ENCODE data around the gene CSNK1E. TPM values are rescaled to one million over a fixed set of nuclear protein-coding genes. Genes with fewer than 3 reads are reported as not detected.

CSNK1E gene
- total and polyA plus RNA-seq, 2 of the 4 experiments (the other 2 are of a cell fraction) = 116 to 276 TPM

DNA sequence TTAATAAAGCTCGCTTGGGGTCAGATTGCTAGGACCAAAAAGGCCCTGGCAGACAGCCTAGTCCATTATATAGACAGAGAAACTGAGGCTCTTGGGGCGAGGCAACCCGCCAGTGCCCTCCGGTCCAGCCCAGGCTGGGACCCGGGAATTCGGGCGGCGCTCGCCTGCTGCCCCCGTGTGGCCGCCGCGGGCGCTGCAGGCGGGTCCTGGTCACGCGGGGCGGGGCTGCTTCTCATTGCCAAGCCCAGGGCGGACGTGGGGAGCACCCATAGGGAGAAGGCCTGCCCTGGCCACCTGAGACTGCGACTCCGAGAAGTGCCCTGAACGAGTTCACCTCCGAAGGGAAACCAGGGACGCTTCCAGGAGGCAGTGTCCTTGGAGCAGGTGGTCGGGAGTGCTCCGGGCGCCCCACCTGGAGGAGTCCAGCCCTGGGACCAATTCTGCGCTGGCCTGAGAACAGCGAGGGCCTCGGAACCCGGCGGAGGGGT, 36.0 kb upstream of the CSNK1E start:
- H2BK20ac ChIP-seq (ENCODE audit: low read depth, low read length) = no peak overlapping the region
- dilution Hi-C loops (cut with HindIII; ENCODE audit: low sequenced_read_pairs, unreplicated experiment) = no loop called here
- no peaks in the 10 kb centered on the region for H3K4me1 ChIP-seq (ENCODE audit: control insufficient read depth, insufficient read depth, low read length)
- H3K4ac ChIP-seq (ENCODE audit: low read depth, low read length) = no peak overlapping the region
- no peak overlapping the region for H2BK120ac ChIP-seq (ENCODE audit: low read depth, low read length)
- H3K18ac ChIP-seq (ENCODE audit: low read depth, low read length) = no peak overlapping the region
- H4K8ac ChIP-seq (ENCODE audit: low read depth in 2 of 2, low read length in 2 of 2) = no peak overlapping the region
- ChIA-PET CTCF (no interaction called here), POLR2A (ENCODE audit: unreplicated experiment) (no interaction called here)
- no TSS peak for BruUV-seq (replicated peaks)
- H3K4me3 ChIP-seq (ENCODE audit: insufficient read depth, low read depth, low read length) = no peak overlapping the region
- peaks cover 4% of the 10 kb centered on the region; the same call in 1 of the 2 replicates for H3K36me3 ChIP-seq (ENCODE audit: control insufficient read depth, insufficient read depth, low read length)
- H3K56ac ChIP-seq (ENCODE audit: extremely low read depth, insufficient read depth, low read length) = no peak overlapping the region
- H4K20me1 ChIP-seq (ENCODE audit: insufficient read depth, low read length) = peaks cover 3% of the 10 kb centered on the region; the same call in 1 of the 2 replicates
- H2AK5ac ChIP-seq (ENCODE audit: low read depth, low read length) = no peak overlapping the region
- in situ Hi-C loops (cut with MboI; ENCODE audit: low sequenced_read_pairs) = loop anchor here (5.0 kb wide), 1 partner anchor 296 kb away; the partner anchor contains the start of gene PICK1
- H2AFZ ChIP-seq (replicated peaks; ENCODE audit: low read length, poor library complexity) = peak overlapping the region; percentile 34
- H3K23ac ChIP-seq (ENCODE audit: low read depth, low read length) = no peak overlapping the region
- TF ChIP-seq, protein P1, sequence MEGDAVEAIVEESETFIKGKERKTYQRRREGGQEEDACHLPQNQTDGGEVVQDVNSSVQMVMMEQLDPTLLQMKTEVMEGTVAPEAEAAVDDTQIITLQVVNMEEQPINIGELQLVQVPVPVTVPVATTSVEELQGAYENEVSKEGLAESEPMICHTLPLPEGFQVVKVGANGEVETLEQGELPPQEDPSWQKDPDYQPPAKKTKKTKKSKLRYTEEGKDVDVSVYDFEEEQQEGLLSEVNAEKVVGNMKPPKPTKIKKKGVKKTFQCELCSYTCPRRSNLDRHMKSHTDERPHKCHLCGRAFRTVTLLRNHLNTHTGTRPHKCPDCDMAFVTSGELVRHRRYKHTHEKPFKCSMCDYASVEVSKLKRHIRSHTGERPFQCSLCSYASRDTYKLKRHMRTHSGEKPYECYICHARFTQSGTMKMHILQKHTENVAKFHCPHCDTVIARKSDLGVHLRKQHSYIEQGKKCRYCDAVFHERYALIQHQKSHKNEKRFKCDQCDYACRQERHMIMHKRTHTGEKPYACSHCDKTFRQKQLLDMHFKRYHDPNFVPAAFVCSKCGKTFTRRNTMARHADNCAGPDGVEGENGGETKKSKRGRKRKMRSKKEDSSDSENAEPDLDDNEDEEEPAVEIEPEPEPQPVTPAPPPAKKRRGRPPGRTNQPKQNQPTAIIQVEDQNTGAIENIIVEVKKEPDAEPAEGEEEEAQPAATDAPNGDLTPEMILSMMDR (conservative IDR thresholded peaks at IDR 0.05; ENCODE audit: low read depth, low read length) = peak; percentile 96
- TF ChIP-seq BHLHE40 (IDR thresholded peaks at IDR 0.05; ENCODE audit: low read depth, low read length) (no peak), MAFK (IDR thresholded peaks at IDR 0.05; ENCODE audit: low read depth, low read length) (no peak), POLR2A (IDR thresholded peaks at IDR 0.05; ENCODE audit: low read depth, low read length) (no peak), MAZ (IDR thresholded peaks at IDR 0.05; ENCODE audit: borderline replicate concordance, low read depth, low read length) (peak; percentile 90; the same call in 1 of the 2 replicates), SMC3 (IDR thresholded peaks at IDR 0.05; ENCODE audit: low read depth, low read length) (peak; percentile 88), USF2 (IDR thresholded peaks at IDR 0.05; ENCODE audit: low read depth, low read length) (peak; percentile 59; the same call in 1 of the 2 replicates), FOS (IDR thresholded peaks at IDR 0.05; ENCODE audit: low read depth, low read length) (no peak), RCOR1 (IDR thresholded peaks at IDR 0.05; ENCODE audit: insufficient replicate concordance, low read length) (no peak), CHD1 (IDR thresholded peaks at IDR 0.05; ENCODE audit: low read depth, low read length) (no peak), NFE2L2 (IDR thresholded peaks at IDR 0.05; ENCODE audit: low read depth, low read length) (no peak), MXI1 (IDR thresholded peaks at IDR 0.05; ENCODE audit: borderline replicate concordance, low read depth, low read length) (no peak), RFX5 (IDR thresholded peaks at IDR 0.05; ENCODE audit: low read depth, low read length) (no peak), CEBPB (IDR thresholded peaks at IDR 0.05; ENCODE audit: low read depth, low read length) (no peak), RAD21 (IDR thresholded peaks at IDR 0.05; ENCODE audit: low read length) (peak; percentile 95)
- TF ChIP-seq, protein P2, sequence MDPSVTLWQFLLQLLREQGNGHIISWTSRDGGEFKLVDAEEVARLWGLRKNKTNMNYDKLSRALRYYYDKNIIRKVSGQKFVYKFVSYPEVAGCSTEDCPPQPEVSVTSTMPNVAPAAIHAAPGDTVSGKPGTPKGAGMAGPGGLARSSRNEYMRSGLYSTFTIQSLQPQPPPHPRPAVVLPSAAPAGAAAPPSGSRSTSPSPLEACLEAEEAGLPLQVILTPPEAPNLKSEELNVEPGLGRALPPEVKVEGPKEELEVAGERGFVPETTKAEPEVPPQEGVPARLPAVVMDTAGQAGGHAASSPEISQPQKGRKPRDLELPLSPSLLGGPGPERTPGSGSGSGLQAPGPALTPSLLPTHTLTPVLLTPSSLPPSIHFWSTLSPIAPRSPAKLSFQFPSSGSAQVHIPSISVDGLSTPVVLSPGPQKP (IDR thresholded peaks at IDR 0.05; ENCODE audit: borderline replicate concordance, low read depth, low read length) = no peak
- peaks cover 0 to 5% of the 10 kb centered on the region in 2 experiments; a peak in 1 of 4 replicates for H3K79me1 ChIP-seq (ENCODE audit: low read depth in 1 of 2, low read length in 2 of 2)
- intact Hi-C loops (cut with micrococcal nuclease) = loop anchor here (1.0 to 5.0 kb wide), 4 partner anchors 219 to 301 kb away; partner anchors contain the start of gene DMC1
- DNase-seq (peak; percentile 27), ATAC-seq (ENCODE audit: low read depth) (peak; percentile 97)
- no peak overlapping the region for H3K27ac ChIP-seq (ENCODE audit: insufficient read depth, low read length)
- peaks cover 6% of the 10 kb centered on the region; the same call in 1 of the 2 replicates for H3K9me1 ChIP-seq (ENCODE audit: insufficient read depth, low read length)
- no peak overlapping the region for H4K91ac ChIP-seq (ENCODE audit: insufficient read depth, low read depth, low read length)
- H2AK9ac ChIP-seq (replicated peaks; ENCODE audit: low read depth, low read length, poor library complexity) = peak overlapping the region; percentile 91
- no peak overlapping the region for H3K14ac ChIP-seq (replicated peaks; ENCODE audit: low read depth, low read length)
- WGBS, 2 experiments (ENCODE audit: extremely low coverage in 2 of 2, insufficient read length in 1 of 2) = 16% methylated on average over 9 of the region's 33 CpGs; no CpG with 5 or more reads in 1 of the 2 experiments
- no peak overlapping the region for H2BK15ac ChIP-seq (ENCODE audit: low read depth, low read length)
- H4K5ac ChIP-seq (ENCODE audit: low read depth, low read length) = no peak overlapping the region
- no peak overlapping the region for H3K4me2 ChIP-seq (ENCODE audit: low read depth, low read length)
- H2BK5ac ChIP-seq (ENCODE audit: low read depth, low read length, poor library complexity, severe bottlenecking) = no peak overlapping the region
- H3K9ac ChIP-seq (ENCODE audit: low read depth, low read length) = no peak overlapping the region
- H3K9me3 ChIP-seq (ENCODE audit: control insufficient read depth, insufficient read depth, low read length) = no peaks in the 10 kb centered on the region
- no peaks in the 10 kb centered on the region for H3K27me3 ChIP-seq (ENCODE audit: control insufficient read depth, insufficient read depth, low read length)

All from IMR-90 (cell line).